Activated CD4-positive, alpha-beta T cell treated with anti-CD3 and anti-CD28 coated beads for 24 hours (primary cell): ENCODE measurements around the gene MAFF.
"Not testable (repeated sequence)": the region's sequence is repeated elsewhere in the genome, so short reads cannot be mapped to it uniquely, and the experiment has no call there.

ENCODE experiments used
- DNase-seq, 2 donors: peaks; one replicate each; pipeline ENCODE4 v3.0.0-alpha.2; 2020; ENCODE audit warnings: low read depth in 2 of 2

Gene MAFF

DNA sequence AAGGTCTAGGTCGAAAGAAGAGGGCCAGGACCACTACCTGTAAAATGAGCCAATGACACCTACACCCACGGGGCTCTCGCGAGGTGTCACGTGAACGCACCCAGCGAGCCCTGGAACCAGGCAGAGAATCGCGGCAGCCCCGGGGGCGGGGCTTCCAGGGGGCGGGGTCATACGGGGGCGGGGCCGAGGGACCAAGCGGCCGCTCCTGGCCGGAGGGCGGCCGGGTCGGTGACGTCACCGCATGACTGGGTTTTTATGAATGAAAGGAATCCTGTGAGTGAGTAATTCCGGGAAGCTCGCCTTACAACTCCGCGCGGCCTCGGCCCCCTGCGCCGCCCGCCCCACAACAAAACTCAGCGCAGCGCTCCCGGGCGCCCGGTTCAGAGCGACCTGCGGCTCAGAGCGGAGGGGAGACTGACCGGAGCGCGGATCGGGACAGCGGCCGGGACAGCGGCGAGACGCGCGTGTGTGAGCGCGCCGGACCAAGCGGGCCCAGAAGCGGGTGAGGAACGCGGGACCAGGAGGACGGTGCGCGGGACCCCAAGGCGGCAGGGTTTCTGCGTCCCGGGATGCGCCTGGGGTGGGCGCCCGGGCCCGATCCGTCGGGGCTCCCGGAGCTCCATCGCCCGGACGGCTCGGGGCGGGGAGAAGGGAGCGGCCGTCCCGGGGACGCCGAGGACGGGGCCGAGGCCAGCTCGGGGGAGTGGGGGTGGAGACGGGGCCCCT, at the start of gene MAFF:
MAFF (plus strand) TSS at position 284 of the 726 bp plus-strand sequence. CDS start 11,860 bp downstream, outside the sequence.
- peak; percentile 78 to 93 for DNase-seq

DNA sequence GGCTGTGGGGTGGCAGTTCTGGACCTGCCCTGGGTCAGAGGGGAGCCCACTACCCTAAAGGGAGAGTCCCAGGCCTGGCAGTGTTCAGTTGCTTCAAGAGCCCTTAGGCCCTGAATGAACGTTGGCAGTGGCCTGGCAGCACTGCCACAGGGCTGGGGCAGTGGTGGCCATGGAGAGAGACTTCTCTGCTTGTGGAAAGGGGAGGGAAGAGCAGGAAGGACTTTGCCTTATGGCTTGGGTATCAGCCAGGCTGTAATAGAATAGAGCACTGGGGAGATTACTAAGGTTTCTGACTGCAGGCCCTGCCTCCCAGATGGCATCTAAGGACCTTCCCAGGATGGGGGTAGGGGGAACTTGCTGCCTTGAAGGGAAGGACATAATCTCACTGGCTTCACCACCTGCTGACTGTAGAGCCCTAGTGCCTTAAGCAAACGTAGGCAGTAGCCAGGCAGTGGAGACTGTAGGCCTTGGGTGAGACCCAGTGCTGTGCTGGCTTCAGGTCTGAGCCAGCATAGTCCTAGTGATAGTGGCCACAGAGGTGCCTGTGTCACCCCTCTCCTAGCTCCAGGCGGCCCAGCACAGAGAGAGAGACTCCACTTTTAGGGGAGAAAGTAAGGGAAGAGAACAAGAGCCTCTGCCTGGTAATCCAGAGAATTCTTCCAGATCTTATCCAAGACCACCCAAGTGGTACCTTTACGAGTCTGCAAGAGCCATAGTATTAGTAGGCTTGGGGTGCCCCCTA, 47.8 kb upstream of the MAFF start:
- no peak for DNase-seq

DNA sequence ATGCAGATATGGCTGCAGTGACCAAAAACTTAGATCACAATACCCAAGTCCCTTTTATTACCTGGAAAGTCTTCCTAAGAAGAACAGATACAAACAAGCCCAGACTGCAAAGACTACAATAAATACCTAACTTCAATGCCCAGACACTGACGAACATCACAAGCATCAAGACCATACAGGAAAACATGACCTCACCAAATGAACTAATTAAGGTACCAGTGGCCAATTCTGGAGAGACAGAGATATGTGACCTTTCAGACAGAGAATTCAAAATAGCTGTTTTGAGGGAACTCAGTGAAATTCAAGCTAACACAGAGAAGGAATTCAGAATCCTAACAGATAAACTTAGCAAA, 47.3 kb upstream of the MAFF start:
- not testable (repeated sequence) for DNase-seq

DNA sequence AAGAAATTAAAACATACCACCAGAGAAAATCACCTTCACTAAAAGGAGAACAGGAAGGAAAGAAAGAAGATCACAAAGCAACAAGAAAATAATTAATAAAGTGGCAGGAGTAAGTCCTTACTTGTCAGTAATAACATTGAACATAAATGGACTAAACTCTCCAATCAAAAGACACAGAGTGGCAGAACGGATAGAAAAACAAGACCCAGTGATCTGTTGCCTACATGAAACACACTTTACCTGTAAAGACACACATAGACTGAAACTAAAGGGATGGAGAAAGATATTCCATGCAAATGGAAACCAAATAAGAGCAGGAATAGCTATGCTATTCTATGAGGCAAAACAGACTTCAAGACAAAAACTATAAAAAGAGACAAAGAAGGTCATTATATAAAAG, 46.1 kb upstream of the MAFF start:
- DNase-seq, result no peak

DNA sequence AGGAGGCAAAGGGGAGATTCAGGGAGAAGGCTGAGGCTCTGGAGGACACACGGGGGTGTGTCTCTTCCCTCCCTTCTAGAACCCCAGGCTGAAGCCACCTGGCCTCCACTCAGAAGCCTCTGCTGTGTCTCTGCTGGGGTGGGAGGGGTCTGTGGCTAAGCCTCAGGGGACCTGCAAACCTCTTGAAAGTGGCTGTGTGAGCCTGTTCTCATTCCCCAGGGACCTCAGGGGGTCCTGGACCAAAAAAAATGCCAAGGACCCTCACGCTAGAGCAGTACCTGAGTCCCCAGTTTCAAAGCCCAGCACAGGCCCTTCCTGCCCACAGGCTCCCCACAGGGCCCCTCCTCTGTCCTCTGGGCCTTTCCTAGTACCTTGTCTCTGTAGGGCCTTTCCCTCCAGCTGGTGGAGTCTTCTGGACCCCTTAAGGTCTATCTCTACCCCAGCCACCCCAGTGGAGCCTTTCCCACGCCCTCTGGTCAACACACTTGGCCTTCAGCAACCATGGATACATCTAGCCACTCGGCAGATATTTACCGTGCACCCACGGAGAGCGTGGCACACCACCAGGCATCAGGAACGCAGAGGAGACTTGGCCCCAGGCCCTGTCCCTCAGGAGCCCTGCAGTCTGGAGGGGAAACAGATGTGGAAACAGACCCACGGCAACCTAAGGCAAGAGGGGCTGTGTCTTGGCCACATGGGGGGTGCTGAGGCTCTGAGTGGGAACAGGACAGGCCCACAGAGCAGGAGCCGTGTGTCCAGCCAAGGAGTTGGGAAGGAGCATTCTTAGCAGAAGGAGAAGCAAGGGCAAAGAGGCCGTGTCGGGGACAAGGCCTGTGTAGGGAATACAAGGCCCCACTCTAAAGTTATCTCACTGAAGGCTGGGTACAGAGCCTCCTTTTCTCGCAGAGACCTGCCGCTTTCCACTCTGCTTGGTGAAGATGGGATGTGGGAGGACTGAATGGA, 38.6 kb upstream of the MAFF start:
- no peak for DNase-seq

DNA sequence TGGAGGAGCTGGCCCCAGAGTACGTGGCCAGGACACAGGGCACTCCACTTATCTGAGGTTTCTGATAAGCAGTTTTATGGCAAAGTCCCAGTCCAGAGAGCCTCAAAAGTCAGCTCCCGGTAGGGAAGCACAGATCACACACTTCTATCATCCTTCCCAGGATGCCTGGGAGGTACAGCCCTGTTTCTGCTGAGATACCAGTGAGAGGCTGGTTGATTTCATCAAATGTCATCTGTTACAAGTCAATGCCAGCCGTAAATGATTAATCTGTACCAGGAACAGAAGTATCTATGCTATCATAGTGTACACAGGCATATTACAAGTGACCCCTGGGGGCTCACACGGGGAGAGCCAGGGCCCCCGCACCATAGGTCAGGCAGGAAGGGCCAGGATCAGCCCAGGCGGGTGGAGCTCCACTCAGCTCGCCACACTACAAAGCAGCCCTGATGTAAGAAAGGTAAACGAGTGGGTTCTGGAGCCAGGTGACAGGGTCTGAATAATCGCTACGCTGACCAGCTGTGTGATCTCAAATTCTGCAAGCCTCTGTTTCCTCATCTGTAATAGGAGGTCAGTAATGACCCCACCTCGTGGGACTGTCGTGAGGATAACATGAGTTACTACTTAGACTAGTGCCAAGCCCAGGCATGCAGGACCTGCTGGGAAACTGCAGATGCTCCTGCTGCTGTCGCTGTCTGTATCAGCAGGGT, 37.8 kb upstream of the MAFF start:
- DNase-seq, result no peak

DNA sequence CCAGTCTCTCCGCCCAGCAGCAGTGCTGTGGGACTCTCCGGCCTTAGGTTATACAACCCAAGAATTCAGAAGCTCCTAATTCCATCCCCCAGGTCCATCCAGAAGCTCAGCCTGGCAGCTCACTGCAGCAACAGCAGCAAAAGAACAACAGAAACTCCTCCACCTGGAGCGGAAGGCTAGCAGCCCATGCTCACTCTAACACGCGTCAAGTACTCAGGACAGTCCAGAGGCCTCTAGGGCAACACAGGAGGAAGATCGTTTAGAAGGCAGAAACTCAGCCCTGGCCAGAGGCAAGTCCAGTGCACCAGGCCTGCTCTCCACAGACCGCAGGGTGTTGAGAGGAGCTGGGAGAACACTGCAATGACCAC, 37.3 kb upstream of the MAFF start:
- no peak for DNase-seq

DNA sequence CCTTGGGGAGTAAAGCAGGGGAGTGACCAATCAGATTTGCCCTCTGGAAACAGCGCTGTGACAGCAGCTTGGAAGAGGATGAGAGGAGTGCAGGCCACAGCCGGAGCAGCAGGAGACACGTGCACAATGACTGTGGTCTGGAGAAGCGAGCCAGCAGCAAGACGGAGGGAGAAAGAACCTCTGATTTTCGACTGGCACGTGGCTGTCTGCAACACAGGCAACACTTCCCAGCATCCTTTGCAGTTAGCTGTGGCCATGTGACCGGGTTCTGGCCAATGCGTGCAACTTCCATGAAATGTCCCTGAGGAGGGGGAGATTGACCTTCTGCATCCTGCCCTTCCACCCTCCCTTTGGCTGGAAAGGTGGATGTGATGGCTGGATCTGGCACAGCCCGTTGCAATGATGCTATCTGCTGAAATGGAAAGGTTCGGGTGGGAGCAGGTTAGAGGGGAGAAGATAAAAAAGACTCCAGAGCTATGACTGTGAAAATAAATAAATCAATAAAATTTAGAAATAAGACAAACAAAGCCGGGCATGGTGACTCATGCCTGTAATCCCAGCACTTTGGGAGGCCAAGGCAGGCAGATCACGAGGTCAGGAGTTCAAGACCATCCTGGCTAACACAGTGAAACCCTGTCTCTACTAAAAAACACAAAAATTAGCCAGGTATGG, 35.7 kb upstream of the MAFF start:
- no peak for DNase-seq

DNA sequence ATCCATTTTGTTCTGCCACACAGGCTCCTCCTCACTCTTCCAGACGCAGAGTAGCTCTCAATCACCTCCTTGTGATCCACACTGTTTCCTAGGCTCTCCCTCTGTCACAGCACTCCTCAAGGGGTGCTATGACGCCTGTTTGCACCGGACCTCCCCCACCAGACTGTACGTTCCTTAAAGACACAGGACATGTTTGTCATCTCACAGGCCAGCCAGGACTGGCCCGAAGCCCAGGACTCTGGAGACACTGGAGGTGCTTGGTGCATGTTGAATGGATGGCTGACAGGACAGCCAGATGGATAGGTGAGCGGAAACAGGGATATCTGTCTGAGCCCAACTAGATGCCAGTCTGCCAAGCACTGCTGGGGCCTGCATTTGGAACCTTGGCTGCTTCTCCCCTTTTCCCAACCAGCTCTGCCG, 33.8 kb upstream of the MAFF start:
- no peak for DNase-seq

DNA sequence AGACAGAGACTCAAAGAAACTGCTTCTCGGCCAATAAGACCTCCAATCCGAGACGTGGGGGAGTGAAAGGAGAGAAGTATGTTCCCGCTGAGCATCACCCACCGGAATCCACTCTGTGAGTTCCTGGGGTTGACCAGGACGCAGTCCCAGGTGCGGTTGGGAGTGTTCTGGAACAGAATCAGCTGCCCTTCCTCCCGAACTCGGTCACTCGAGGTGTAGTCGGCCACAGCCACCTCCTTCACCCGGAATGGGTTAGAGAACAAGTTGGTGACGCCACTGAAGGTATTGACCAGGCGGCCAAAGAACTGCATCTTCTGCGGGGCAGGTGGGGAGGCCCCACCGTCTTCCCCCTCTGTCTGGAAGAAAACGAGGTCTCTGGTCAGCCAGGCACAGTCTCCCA, 32.7 kb upstream of the MAFF start:
- DNase-seq, result no peak

DNA sequence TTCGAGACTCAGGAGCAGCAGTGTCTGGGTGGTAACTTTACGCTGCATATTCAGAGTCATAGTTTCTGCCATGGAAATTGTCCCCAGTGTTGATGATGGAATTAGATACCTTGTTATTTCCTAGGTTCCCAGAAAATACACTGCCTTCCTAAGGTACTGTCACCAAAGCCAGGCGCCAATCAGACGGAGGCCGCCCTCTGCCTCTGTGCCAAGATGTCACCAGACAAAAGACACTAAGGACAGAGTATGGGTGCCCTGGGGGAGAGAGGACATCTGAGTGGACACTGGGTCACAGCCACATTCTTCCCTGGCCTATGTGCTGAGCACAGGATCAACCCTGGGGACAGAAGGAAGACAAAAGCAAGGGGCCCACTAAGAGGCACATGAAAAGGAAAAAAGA, 31.3 kb upstream of the MAFF start:
- no peak for DNase-seq

DNA sequence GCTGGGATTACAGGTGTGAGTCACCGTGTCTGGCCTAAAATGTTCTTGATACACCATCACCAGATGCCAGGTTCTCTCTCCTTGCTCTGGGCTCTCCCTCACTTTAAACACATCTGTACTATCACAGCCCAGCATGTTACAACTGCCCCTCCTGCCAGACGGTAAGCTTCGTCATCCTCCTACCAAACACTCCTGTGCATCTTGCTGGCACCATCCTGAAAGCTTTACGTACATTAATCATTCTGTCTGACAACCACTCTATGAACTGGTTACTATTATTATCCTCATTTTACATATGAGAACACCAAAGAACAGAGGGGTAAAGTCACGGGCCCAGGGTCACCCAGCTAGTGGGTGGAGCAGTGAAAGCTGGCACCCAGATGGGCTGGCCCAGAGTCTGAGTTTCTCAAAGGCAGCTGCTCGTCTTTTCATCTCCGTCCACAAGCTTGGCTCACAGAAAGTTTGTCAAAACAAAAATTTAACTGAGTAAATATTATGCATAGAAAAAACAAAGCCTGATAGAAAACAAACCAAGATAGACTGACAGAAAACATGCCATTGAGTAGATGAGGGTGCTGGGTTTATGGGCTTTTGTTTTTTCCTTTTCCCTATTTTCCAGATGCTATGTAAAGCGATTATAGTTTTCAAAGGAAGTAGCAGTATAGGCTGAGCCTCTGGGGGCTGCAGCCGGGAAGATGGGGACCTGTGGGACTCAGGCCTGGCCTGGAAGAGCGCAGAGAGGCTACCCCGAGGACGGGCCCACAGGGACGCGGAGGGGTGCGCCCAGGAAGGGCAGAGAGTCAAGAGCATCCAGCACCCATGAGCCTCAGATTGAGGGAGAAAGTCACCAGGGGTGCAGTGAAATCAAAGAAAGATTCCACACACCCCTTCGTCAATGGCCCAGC, 29.6 kb upstream of the MAFF start:
- DNase-seq, result no peak

DNA sequence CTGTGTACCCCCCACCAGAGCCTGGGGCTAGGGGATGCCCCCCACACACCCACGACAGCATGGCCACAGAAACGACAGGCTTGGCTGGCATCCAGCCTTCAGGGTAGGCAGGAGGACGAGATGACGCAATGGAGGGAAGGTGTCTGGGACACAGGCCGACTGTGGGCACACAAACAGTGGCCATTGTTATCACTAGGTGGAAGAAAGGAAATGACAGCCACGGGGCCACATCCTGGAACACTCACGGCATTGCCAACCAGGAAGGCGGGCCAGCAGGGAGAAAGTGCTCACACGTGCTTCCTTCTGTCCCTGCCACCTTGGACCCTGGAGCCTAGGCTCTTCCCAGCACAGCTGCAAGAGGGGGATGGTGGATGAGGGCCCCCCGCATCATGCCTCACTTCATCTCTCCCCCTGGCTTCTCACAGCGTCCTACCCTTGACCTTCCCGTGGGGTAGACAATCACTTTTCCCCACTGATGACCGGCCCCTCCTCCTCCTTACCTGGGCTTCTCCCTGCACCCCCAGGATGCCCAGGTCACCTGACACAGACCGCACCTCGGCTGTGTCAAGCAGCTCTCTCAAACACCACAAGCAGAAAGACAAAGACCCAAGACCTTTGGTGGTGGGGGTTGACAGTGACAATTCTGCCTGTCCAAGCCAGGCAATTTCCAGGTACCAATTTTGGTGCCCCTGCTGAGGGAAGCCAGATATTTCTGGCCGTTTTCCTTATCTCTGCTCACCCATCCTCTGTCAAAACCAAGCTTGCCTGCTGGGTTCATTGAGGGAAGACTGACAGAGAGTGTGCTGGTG, 28.8 kb upstream of the MAFF start:
- DNase-seq, result no peak

DNA sequence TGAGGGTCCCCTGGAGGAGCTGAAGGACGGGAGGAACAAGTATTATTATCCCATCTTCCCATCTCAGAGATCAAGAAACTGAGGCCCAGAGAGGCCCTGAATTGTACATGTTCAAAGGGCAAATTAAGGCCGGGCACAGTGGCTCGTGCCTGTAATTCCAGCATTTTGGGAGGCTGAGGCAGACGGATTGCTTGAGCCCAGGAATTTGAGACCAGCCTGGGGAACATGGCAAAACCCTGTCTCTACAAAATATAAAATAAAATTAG, 28.2 kb upstream of the MAFF start:
- DNase-seq, result no peak

DNA sequence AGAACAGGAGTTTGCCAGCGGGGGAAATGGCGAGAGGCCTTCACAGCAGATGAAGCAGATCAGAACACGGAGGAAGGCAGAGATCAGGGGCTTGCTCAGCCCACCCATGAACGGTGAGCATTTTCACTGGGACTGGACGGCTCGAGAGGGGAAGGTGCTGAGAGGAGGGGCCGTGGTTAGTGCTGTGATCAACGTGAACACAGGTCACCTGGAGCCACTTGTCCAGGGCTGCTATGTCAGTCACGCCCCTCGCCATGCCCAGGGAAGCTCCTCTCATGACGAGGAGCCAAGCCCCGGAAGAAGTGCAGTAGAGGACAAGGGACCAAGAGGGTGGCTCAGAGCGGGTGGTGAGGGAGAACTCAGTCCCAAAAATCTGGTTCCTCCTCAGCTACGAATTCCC, 27.2 kb upstream of the MAFF start:
- DNase-seq, result no peak

DNA sequence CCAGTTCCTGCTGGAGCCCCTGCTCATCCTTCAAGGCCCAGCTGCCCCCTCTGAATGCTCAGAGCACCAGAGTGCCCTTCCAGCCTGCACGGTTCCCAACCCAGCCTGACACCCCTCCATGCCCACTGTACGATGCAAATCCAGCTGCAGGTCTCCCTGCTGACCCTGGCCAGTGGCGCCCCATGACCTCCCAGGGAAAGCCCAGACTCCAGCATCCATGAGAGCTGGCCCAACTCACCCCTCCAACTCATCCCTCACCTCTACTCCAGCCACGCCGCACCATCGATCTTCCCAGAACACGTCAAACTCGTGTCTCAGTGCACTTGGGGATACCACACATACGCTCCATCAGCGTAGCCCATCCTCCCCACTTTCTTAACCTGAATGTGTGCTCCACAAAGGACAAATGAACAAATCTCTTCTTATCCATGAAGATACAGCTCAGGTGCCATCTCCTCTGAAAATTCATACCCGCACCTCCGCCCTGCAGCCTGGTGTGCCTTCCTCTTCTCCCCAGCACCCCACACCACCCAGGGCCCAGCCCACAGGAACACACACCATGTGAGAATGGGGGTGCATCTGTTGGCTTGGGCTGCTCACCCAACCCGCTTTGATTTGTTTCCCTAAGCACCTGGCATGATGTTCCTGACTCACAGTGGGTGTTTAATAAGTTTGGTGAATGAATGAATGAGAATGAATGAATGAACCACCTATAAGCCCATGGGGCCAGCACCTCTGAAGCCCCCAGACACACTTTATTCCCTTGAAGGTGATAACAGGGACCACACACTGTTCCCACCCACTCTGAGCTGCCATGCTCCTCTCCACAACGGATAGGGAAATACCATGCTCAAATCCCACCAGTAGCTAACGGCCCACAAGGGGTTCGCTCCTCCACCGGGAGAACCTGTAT, 26.3 kb upstream of the MAFF start:
- DNase-seq, result no peak

DNA sequence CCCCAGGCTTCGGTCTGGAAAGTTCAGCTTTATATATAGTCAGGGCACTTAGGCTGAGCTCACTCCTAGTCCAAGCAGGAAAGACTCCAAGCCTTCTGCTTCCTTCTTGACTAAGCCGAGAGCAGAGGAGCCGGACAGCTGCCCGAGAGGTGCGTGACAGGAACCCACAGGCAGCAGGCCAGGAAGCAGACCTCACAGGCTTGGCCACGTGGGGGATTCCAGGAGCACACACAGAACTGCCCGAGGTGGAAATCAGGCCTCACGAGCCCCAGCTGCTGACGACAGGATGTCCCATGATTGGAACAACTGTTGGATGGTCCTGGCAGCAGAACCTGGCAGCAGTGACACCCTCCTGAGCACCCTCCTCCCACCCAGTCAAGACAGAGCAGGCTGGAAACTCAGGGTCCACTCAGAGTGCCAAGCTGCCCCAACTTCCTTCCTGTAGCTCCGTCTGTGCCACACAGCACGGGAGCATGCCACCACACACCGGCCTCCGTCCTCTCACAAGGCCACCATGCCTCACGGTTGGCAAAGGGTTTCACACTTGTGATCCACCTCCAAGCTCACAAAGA, 25.5 kb upstream of the MAFF start:
- DNase-seq, result no peak

DNA sequence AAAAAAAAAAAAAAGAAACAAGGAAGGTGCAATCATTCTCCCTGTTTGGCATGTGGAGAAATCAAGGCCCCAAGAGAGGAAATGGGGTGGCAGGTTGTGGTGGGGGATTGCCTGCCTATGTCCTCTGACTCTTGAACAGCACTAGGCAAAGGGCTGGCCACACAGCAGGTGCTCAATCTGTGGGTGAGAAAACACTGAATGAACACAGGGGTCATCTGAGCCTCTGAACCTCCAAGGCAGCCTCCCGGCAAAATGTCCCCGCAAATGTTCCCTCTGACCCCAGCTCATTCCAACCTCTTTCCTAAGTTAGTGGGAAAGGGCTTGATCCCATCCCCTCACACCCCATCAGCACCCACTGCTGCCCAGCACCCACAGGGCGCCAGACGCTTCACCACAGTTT, 24.8 kb upstream of the MAFF start:
- DNase-seq, result no peak
